ENCODE results near the gene LRRC3. TPM values are rescaled to one million over a fixed set of nuclear protein-coding genes. Genes with fewer than 3 reads are reported as not detected.

LRRC3 gene
- total RNA-seq, 1 experiment from 2014 or later, result 5.7 TPM

DNA sequence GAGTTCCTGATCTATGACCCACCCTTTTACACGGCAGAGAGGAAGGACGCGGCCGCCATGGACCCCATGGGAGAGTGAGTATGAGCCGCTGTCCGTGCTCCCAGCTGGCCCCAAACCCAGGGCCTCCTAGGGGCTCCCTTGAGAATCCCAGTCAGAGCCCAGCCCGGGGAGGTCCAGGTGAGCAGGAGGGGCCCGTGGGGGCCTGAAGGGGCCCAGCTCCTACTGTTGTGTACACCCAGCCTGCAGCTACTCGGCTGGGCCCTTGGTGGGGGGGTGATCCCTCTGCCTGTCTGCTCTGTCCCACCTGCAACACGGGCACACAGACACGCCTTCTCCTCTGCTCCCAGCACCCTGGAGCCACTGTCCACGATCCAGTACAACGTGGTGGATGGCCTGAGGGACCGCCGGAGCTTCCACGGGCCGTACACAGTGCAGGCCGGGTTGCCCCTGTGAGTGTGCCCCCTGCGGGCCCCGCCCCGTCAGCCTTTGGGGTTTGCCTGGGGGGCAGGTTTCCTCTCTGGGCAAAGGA lies 28.6 kb upstream of the LRRC3 start (continued):
- TF ChIP-seq ZBTB21 (CRISPR knock-in tag; IDR thresholded peaks at IDR 0.05; ENCODE audit: borderline replicate concordance), result no peak
- TF ChIP-seq ZNF219 (CRISPR knock-in tag; IDR thresholded peaks at IDR 0.05; ENCODE audit: borderline replicate concordance), result no peak
- no peak for TF ChIP-seq ATF6 (CRISPR knock-in tag; IDR thresholded peaks at IDR 0.05)

DNA sequence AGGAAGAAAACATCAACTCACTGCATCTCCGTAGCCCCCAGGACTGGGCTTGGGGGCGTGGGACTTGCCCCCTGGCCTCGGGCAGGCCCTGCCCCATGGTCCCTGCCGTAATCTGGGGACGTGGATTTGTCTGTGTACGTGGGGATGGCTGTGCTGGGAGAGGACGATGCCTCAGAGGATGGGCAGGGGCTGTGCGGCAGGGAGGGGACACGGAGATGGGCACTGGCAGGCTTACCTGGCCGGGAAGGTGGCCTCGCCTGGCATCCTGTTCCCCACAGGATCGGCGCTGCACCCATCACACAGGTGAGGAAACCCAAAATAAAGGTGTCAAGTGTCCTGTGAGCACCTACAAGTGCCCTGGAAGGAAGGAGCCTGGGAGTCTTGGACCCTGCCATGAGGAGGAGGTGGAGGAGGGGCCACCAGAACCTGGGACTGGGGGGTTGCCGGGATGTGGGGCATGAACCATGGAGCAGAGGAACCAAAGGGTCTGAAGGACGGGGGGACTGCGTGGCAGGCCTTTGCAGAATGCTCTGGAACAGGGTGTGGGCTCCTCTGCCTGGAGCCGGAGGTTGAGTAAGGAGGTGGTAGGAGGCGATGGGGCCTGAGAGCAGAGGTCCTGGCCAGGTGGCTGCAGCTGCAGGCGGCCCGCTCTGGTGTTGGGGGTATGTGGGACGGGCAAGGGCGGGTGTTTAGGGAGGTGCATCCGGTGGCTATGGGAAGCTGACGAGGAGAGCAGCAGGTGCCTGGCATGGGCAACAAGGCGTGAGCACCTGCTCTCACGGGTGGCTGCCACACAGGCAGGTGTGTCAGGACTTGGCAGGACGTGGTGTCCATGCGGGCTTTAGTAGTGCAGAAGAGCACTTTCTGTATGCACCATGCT lies 27.8 kb upstream of the LRRC3 start:
- CTCF ChIA-PET, result interaction anchor here (1.0 kb wide), 1 partner anchor 67 kb away, joined by 3 read pairs; no protein-coding TSS in a partner anchor
- ATAC-seq (no peak), DNase-seq (ENCODE audit: low spot score) (no peak)
- POLR2A ChIA-PET, result interaction anchor here (1.1 kb wide), 1 partner anchor 27 kb away, joined by 4 read pairs; no protein-coding TSS in a partner anchor
- Mint-ChIP-seq H3K36me3 (peaks cover 9% of the 10 kb centered on the region; the same call in 1 of the 2 replicates), H3K4me3 (no peak overlapping the region), H3K9me3 (peaks cover 21% of the 10 kb centered on the region), H3K4me1 (no peaks in the 10 kb centered on the region), H3K27ac (no peak overlapping the region), H3K27me3 (ENCODE audit: low read depth) (no peaks in the 10 kb centered on the region)
- TF ChIP-seq, protein P1, sequence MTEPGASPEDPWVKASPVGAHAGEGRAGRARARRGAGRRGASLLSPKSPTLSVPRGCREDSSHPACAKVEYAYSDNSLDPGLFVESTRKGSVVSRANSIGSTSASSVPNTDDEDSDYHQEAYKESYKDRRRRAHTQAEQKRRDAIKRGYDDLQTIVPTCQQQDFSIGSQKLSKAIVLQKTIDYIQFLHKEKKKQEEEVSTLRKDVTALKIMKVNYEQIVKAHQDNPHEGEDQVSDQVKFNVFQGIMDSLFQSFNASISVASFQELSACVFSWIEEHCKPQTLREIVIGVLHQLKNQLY (CRISPR knock-in tag; IDR thresholded peaks at IDR 0.05), result no peak
- TF ChIP-seq ESRRA (CRISPR knock-in tag; IDR thresholded peaks at IDR 0.05; ENCODE audit: borderline replicate concordance) (no peak), SMAD4 (CRISPR knock-in tag; IDR thresholded peaks at IDR 0.05) (no peak), USF2 (CRISPR knock-in tag; IDR thresholded peaks at IDR 0.05) (no peak), ZNF423 (CRISPR knock-in tag; IDR thresholded peaks at IDR 0.05) (no peak), ATF1 (CRISPR knock-in tag; IDR thresholded peaks at IDR 0.05) (no peak), E2F4 (CRISPR knock-in tag; IDR thresholded peaks at IDR 0.05; ENCODE audit: borderline replicate concordance, low read depth) (no peak), ZNF671 (CRISPR knock-in tag; IDR thresholded peaks at IDR 0.05) (no peak), SMAD3 (CRISPR knock-in tag; IDR thresholded peaks at IDR 0.05; ENCODE audit: borderline replicate concordance) (no peak), IRF2 (CRISPR knock-in tag; IDR thresholded peaks at IDR 0.05; ENCODE audit: borderline replicate concordance, low read depth) (no peak), TCF7 (CRISPR knock-in tag; IDR thresholded peaks at IDR 0.05; ENCODE audit: low read depth) (no peak), ATF6 (CRISPR knock-in tag; IDR thresholded peaks at IDR 0.05) (no peak)
- TF ChIP-seq, protein P2, sequence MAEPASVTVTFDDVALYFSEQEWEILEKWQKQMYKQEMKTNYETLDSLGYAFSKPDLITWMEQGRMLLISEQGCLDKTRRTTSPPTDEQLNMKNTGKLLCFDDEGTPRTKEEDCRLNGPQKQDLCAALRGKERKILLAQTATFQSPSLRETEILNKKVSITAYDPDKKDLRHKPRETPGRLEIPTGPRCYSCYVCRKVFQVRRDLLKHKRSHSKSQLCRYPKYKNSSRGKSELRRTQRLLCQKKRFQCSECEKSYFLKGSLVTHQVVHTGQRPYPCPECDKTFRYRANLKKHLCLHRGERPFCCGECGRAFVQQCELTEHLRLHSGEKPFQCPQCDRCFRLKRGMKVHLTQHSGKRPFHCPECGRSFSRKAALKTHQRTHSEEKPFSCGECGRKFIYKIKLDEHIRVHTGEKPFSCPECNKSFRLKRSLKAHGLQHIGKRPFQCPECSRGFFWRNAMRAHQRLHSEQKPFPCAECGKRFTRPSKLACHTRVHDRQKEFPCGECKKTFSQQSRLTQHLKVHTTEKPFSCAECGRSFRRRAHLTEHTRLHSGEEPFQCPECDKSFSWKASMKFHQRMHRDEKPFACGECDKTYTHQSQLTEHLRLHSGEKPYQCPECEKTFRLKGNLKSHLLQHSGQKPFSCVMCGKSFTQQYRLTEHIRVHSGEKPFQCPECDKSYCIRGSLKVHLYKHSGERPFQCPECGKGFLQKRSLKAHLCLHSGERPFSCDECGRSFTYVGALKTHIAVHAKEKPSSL (CRISPR knock-in tag; conservative IDR thresholded peaks at IDR 0.05), result no peak
